Endothelial cell of umbilical vein (primary cell): Measurements from ENCODE around the gene RNF125. TPM values are rescaled to one million over a fixed set of nuclear protein-coding genes. Genes with fewer than 3 reads are reported as not detected.

Experiments used
- BruUV-seq: library from RNA; stranded (reverse); fragments of 400-500 nt; replicated peaks from 2 replicates; lab custom pipeline; 2021; lab: Mats Ljungman, UMichigan
- CTCF ChIA-PET: fragments of 300-600, 350-600 bp; sonication (Branson Sonifier 250); formaldehyde crosslinking; loops from one replicate; lab custom pipeline; 2021; ENCODE audit warnings: antibody characterized with exemption, inconsistent platforms; lab: Charles Lee
- POLR2A ChIA-PET: fragments of 300-600, 350-600 bp; sonication (Branson Sonifier 250); formaldehyde crosslinking; loops from one replicate; lab custom pipeline; 2021; ENCODE audit warnings: antibody characterized with exemption, inconsistent platforms; lab: Charles Lee
- DNase-seq: peaks from one replicate; pipeline ENCODE4 v3.0.0-alpha.2; 2011; ENCODE audit warnings: low read depth, low spot score
- FAIRE-seq: peaks from 2 replicates; lab custom pipeline; 2011; peaks lifted over from hg19 to GRCh38; lab: Jason Lieb, UNC
- H2AFZ ChIP-seq: 2 replicates; pipeline ENCODE4 v1.6.0; 2012; ENCODE audit warnings: low read depth, low read length, control low read depth, inconsistent platforms
- H3K27ac ChIP-seq: 2 replicates; pipeline ENCODE4 v1.5.1; 2011; ENCODE audit warnings: low read depth, mild to moderate bottlenecking, control low read depth, low read length, moderate library complexity; ENCODE audit not compliant: insufficient read depth
- H3K27me3 ChIP-seq, 2 experiments: 2 replicates each; pipeline versions ENCODE4 v1.6.0 to v1.6.1; 2011; ENCODE audit warnings: low read length in 2 of 2, mixed read lengths in 1 of 2; ENCODE audit not compliant: control insufficient read depth in 2 of 2, insufficient read depth in 2 of 2
- H3K36me3 ChIP-seq, 2 experiments: 2 replicates in 1 of 2; 3 replicates in 1 of 2; pipeline ENCODE4 v1.5.1; 2011; ENCODE audit warnings: low read length in 2 of 2, mild to moderate bottlenecking in 1 of 2, moderate library complexity in 1 of 2; ENCODE audit not compliant: control insufficient read depth in 2 of 2, insufficient read depth in 2 of 2; ENCODE audit errors: extremely low read depth in 1 of 2
- H3K4me1 ChIP-seq: 3 replicates; pipeline ENCODE4 v1.5.1; 2011; ENCODE audit warnings: mild to moderate bottlenecking, low read length; ENCODE audit not compliant: control insufficient read depth, insufficient read depth; ENCODE audit errors: extremely low read depth
- H3K4me2 ChIP-seq: 2 replicates; pipeline ENCODE4 v1.6.1; 2011; ENCODE audit warnings: low read length, control low read depth, mixed read lengths; ENCODE audit not compliant: insufficient read depth
- H3K4me3 ChIP-seq, 3 experiments: fragments of 200-600 bp in 1 of 3; sonication (generic), shearing (Covaris generic) in 1 of 3; replicated peaks in 1 of 3; 2 replicates each; pipeline ENCODE4 v1.5.1; 2011 to 2016; ENCODE audit warnings: control low read depth in 3 of 3, low read length in 3 of 3, mild to moderate bottlenecking in 2 of 3, inconsistent platforms in 1 of 3, low read depth in 1 of 3, moderate library complexity in 1 of 3; ENCODE audit not compliant: insufficient read depth in 1 of 3
- H3K79me2 ChIP-seq: 2 replicates; pipeline ENCODE4 v1.6.0; 2012; ENCODE audit warnings: low read length, inconsistent platforms; ENCODE audit not compliant: control insufficient read depth, insufficient read depth
- H3K9ac ChIP-seq: replicated peaks from 2 replicates; pipeline ENCODE3; 2011; ENCODE audit warnings: low read length, control low read depth; ENCODE audit not compliant: insufficient read depth; ENCODE audit errors: extremely low read depth
- H3K9me1 ChIP-seq: replicated peaks from 3 replicates; pipeline ENCODE4 v1.6.0; 2011; ENCODE audit warnings: mild to moderate bottlenecking, low read length; ENCODE audit not compliant: control insufficient read depth, insufficient read depth; ENCODE audit errors: extremely low read depth
- H3K9me3 ChIP-seq: replicated peaks from 2 replicates; pipeline ENCODE4 v1.5.1; 2012; ENCODE audit warnings: low read length, inconsistent platforms; ENCODE audit not compliant: control insufficient read depth, insufficient read depth
- H4K20me1 ChIP-seq: replicated peaks from 2 replicates; pipeline ENCODE3; 2011; ENCODE audit warnings: mild to moderate bottlenecking, low read length; ENCODE audit not compliant: control insufficient read depth, insufficient read depth; ENCODE audit errors: extremely low read depth
- EZH2 ChIP-seq: IDR thresholded peaks from 2 replicates; pipeline ENCODE4 v1.6.1; 2012; ENCODE audit warnings: borderline replicate concordance, low read depth, mild to moderate bottlenecking, moderate library complexity, low read length, inconsistent platforms; ENCODE audit not compliant: severe bottlenecking
- FOS ChIP-seq: IDR thresholded peaks from 2 replicates; pipeline ENCODE4 v1.6.1; 2011; ENCODE audit warnings: mild to moderate bottlenecking, low read length, moderate library complexity, borderline replicate concordance; ENCODE audit not compliant: insufficient read depth
- GATA2 ChIP-seq: IDR thresholded peaks from 2 replicates; pipeline ENCODE4 v1.7.0; 2011; ENCODE audit warnings: low read depth, mild to moderate bottlenecking, moderate library complexity, mixed read lengths, low read length; ENCODE audit not compliant: insufficient read length, insufficient read depth
- JUN ChIP-seq: IDR thresholded peaks from 2 replicates; pipeline ENCODE4 v1.6.1; 2011; ENCODE audit warnings: borderline replicate concordance, low read depth; ENCODE audit not compliant: insufficient read length, insufficient read depth
- MYC ChIP-seq: IDR thresholded peaks from one replicate; pipeline ENCODE4 v1.6.1; 2011; ENCODE audit warnings: mild to moderate bottlenecking, low read depth, low read length
- POLR2A ChIP-seq: IDR thresholded peaks from 2 replicates; pipeline ENCODE4 v1.6.1; 2012; ENCODE audit warnings: low read depth, mild to moderate bottlenecking, control low read depth, low read length
- POLR2AphosphoS5 ChIP-seq: IDR thresholded peaks from 2 replicates; pipeline ENCODE4 v1.6.1; 2012; ENCODE audit warnings: low read depth, mild to moderate bottlenecking, control low read depth, low read length, moderate library complexity; ENCODE audit not compliant: insufficient read depth
- dilution Hi-C: fragments of 300-500 bp; cut with MboI; formaldehyde crosslinking; loops from one replicate; pipeline ENCODE4 v1.15.0; 2019; ENCODE audit warnings: low sequenced_read_pairs; ENCODE audit not compliant: extremely low pct_ligation_motif_present
- intact Hi-C: fragments of 100-400 bp; cut with micrococcal nuclease; formaldehyde crosslinking; loops from one replicate; pipeline ENCODE4 v1.10.0; 2022
- polyA plus RNA-seq, 4 experiments: library from polyadenylated mRNA; depleted of rRNA in 3 of 4; stranded (reverse) in 3 of 4; unstranded in 1 of 4; fragments of >200 nt; gene quantifications; 2 replicates each; pipeline versions ENCODE4 v1.2.1 to v1.2.3, GENCODE V29; 2011 to 2012; ENCODE audit warnings: missing spikeins in 1 of 4
- total RNA-seq: library from RNA; stranded (reverse); gene quantifications from 2 replicates; pipeline ENCODE4 v1.2.3, GENCODE V29; 2021
- TF ChIP-seq, protein P1 (sequence below): IDR thresholded peaks from 2 replicates; pipeline ENCODE4 v1.6.1; 2011; ENCODE audit not compliant: insufficient read depth, insufficient read length
- TF ChIP-seq, protein P2 (sequence below), 2 donors: IDR thresholded peaks; 1 replicate in 1 of 2; 2 replicates in 1 of 2; pipeline ENCODE4 v1.5.1; 2011; ENCODE audit warnings: low read length in 2 of 2, mild to moderate bottlenecking in 2 of 2, moderate library complexity in 2 of 2, control low read depth in 1 of 2, inconsistent platforms in 1 of 2, low read depth in 1 of 2; ENCODE audit not compliant: insufficient read depth in 1 of 2; ENCODE audit errors: extremely low read depth in 1 of 2

Gene RNF125
- total and polyA plus RNA-seq, 2 donors (not counting 3 experiments of a cell fraction or from before 2014, with no cell fraction given): 0.73 to 1.3 TPM

DNA sequence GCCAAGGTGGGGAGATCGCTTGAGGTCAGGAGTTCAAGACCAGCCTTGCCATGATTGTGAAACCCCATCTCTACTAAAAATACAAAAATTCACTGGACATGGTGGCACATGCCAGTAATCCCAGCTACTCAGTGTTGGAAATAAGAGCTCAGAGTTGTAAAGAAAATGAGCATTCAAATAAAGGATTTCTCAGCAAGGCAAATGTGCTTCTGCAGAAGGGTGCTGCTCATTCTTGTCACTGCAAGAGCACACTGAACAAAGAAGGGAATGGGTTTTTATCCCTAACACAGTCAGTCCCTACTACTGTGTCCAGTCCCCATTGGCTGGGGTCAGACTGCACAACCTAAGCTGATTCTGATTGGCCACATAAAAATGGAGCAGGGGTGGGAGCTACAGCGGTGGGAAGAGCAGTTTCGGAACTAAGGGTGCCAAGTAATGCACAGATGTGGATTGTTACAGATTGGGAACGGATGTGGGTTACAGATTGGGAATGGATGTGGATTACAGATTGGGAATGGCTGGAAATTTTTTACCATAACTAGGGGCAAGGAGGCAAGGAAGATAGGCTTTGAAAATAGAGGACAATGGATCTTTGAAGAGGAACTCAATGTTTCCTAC, 44.6 kb upstream of the RNF125 start:
- Histone ChIP-seq H3K9me1 (no peaks in the 10 kb centered on the region), H3K27me3 (peaks cover 0 to 2% of the 10 kb centered on the region in 2 experiments), H3K4me1 (no peaks in the 10 kb centered on the region), H3K4me3 (no peak overlapping the region), H3K27ac (no peak overlapping the region), H3K9ac (no peak overlapping the region), H3K79me2 (no peaks in the 10 kb centered on the region), H3K36me3 (no peaks in the 10 kb centered on the region), H4K20me1 (no peaks in the 10 kb centered on the region), H3K4me2 (no peak overlapping the region), H3K9me3 (peaks cover 2% of the 10 kb centered on the region), H2AFZ (no peak overlapping the region)
- CTCF ChIA-PET: interaction anchor here (0.9 to 1.7 kb wide), 3 partner anchors 98 to 418 kb away, joined by 3 read pairs; no protein-coding TSS in a partner anchor
- intact Hi-C loops: no loop called here
- dilution Hi-C loops: no loop called here
- no TSS peak for BruUV-seq
- POLR2A ChIA-PET: no interaction called here
- DNase-seq: no peak
- FAIRE-seq: no peak
- TF ChIP-seq POLR2AphosphoS5 (no peak), MYC (no peak), FOS (no peak), JUN (no peak), POLR2A (no peak), EZH2 (no peak), GATA2 (no peak)
- TF ChIP-seq, protein P1, sequence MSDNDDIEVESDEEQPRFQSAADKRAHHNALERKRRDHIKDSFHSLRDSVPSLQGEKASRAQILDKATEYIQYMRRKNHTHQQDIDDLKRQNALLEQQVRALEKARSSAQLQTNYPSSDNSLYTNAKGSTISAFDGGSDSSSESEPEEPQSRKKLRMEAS: no peak
- TF ChIP-seq, protein P2, sequence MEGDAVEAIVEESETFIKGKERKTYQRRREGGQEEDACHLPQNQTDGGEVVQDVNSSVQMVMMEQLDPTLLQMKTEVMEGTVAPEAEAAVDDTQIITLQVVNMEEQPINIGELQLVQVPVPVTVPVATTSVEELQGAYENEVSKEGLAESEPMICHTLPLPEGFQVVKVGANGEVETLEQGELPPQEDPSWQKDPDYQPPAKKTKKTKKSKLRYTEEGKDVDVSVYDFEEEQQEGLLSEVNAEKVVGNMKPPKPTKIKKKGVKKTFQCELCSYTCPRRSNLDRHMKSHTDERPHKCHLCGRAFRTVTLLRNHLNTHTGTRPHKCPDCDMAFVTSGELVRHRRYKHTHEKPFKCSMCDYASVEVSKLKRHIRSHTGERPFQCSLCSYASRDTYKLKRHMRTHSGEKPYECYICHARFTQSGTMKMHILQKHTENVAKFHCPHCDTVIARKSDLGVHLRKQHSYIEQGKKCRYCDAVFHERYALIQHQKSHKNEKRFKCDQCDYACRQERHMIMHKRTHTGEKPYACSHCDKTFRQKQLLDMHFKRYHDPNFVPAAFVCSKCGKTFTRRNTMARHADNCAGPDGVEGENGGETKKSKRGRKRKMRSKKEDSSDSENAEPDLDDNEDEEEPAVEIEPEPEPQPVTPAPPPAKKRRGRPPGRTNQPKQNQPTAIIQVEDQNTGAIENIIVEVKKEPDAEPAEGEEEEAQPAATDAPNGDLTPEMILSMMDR (IDR thresholded peaks at IDR 0.05; ENCODE audit: extremely low read depth in 1 of 2, insufficient read depth in 1 of 2, low read depth in 1 of 2, low read length in 2 of 2): no peak
